Measurements from ENCODE around the gene PCSK4. TPM values are rescaled to one million over a fixed set of nuclear protein-coding genes. Genes with fewer than 3 reads are reported as not detected.

Gene PCSK4
- polyA plus RNA-seq, 1 donor (not counting 4 experiments of a cell fraction or from before 2014, with no cell fraction given) = 0.25 TPM

GRCh38 chr19:1446713-1447481 is 43.3 kb downstream of the PCSK4 start:
- H3K9me1 ChIP-seq (ENCODE audit: control insufficient read depth, extremely low read depth, insufficient read depth, low read length) = peaks cover 3% of the 10 kb centered on the region
- DNase-seq (ENCODE audit: low read depth, low spot score) = no peak

GRCh38 chr19:1445932-1446712 is 44.0 kb downstream of the PCSK4 start:
- H2AFZ ChIP-seq (ENCODE audit: control insufficient read depth, low read length) = no peak overlapping the region
- peaks cover 8% of the 10 kb centered on the region for H3K79me2 ChIP-seq (ENCODE audit: control insufficient read depth, insufficient read depth, low read length)
- no peaks in the 10 kb centered on the region for H3K9me3 ChIP-seq (ENCODE audit: control insufficient read depth, low read depth, low read length)
- H3K27me3 ChIP-seq (ENCODE audit: control insufficient read depth, extremely low read depth, insufficient read depth, low read length) = peaks cover 55% of the 10 kb centered on the region
- H3K4me1 ChIP-seq (ENCODE audit: control insufficient read depth, extremely low read depth, insufficient read depth, low read length) = peaks cover 6% of the 10 kb centered on the region
- peaks cover 11 to 16% of the 10 kb centered on the region in 2 experiments for H3K36me3 ChIP-seq (ENCODE audit: control insufficient read depth in 2 of 2, extremely low read depth in 1 of 2, insufficient read depth in 2 of 2, low read length in 2 of 2)
- no peak for DNase-seq (ENCODE audit: low read depth, low spot score)
- H4K20me1 ChIP-seq (ENCODE audit: control insufficient read depth, extremely low read depth, insufficient read depth, low read length) = peaks cover 9% of the 10 kb centered on the region
- H3K4me3 ChIP-seq (ENCODE audit: control insufficient read depth in 2 of 3, extremely low read depth in 1 of 3, insufficient read depth in 2 of 3, low read depth in 1 of 3, low read length in 3 of 3) = no peak overlapping the region
- H3K27ac ChIP-seq (ENCODE audit: control insufficient read depth, insufficient read depth, low read length) = no peak overlapping the region
- H3K9me1 ChIP-seq (ENCODE audit: control insufficient read depth, extremely low read depth, insufficient read depth, low read length) = peaks cover 3% of the 10 kb centered on the region
- dilution Hi-C loops (cut with MboI; ENCODE audit: extremely low pct_ligation_motif_present, low sequenced_read_pairs) = no loop called here
- H3K4me2 ChIP-seq (ENCODE audit: control insufficient read depth, extremely low read depth, insufficient read depth, low read depth, low read length) = no peak overlapping the region
- no peak for FAIRE-seq
- no peak overlapping the region for H3K9ac ChIP-seq (ENCODE audit: control insufficient read depth, extremely low read depth, insufficient read depth, low read length)
- TF ChIP-seq CTCF (optimal IDR thresholded peaks at IDR 0.05 in 1 of 3, IDR thresholded peaks at IDR 0.05 in 1 of 3, conservative IDR thresholded peaks at IDR 0.05 in 1 of 3; ENCODE audit: extremely low read depth in 1 of 3, insufficient read depth in 2 of 3, low read length in 3 of 3) = no peak
- TF ChIP-seq EZH2 (IDR thresholded peaks at IDR 0.05; ENCODE audit: low read length) = no peak

More at GRCh38 chr19:1446713-1447481, 43.3 kb downstream of the PCSK4 start:
- TF ChIP-seq EZH2 (IDR thresholded peaks at IDR 0.05; ENCODE audit: low read length) = peak; percentile 71
- no peak for TF ChIP-seq CTCF (optimal IDR thresholded peaks at IDR 0.05 in 1 of 3, IDR thresholded peaks at IDR 0.05 in 1 of 3, conservative IDR thresholded peaks at IDR 0.05 in 1 of 3; ENCODE audit: extremely low read depth in 1 of 3, insufficient read depth in 2 of 3, low read length in 3 of 3)
- Histone ChIP-seq H2AFZ (ENCODE audit: control insufficient read depth, low read length) (no peak overlapping the region), H3K27ac (ENCODE audit: control insufficient read depth, insufficient read depth, low read length) (no peak overlapping the region), H3K4me1 (ENCODE audit: control insufficient read depth, extremely low read depth, insufficient read depth, low read length) (peaks cover 6% of the 10 kb centered on the region), H4K20me1 (ENCODE audit: control insufficient read depth, extremely low read depth, insufficient read depth, low read length) (peaks cover 7% of the 10 kb centered on the region), H3K4me3 (ENCODE audit: control insufficient read depth in 2 of 3, extremely low read depth in 1 of 3, insufficient read depth in 2 of 3, low read depth in 1 of 3, low read length in 3 of 3) (no peak overlapping the region), H3K9ac (ENCODE audit: control insufficient read depth, extremely low read depth, insufficient read depth, low read length) (no peak overlapping the region), H3K36me3 (ENCODE audit: control insufficient read depth in 2 of 2, extremely low read depth in 1 of 2, insufficient read depth in 2 of 2, low read length in 2 of 2) (peaks cover 5 to 10% of the 10 kb centered on the region in 2 experiments), H3K4me2 (ENCODE audit: control insufficient read depth, extremely low read depth, insufficient read depth, low read depth, low read length) (no peak overlapping the region), H3K79me2 (ENCODE audit: control insufficient read depth, insufficient read depth, low read length) (peaks cover 1% of the 10 kb centered on the region), H3K27me3 (ENCODE audit: control insufficient read depth, extremely low read depth, insufficient read depth, low read length) (peaks cover 62% of the 10 kb centered on the region), H3K9me3 (ENCODE audit: control insufficient read depth, low read depth, low read length) (no peaks in the 10 kb centered on the region)
- dilution Hi-C loops (cut with MboI; ENCODE audit: extremely low pct_ligation_motif_present, low sequenced_read_pairs) = no loop called here
- no peak for FAIRE-seq
